ENCODE data around the gene PDE2A.

PDE2A gene

GRCh38 chr11:72585762-72586311 lies 88.4 kb downstream of the PDE2A start:
- peak; percentile 72 for DNase-seq

GRCh38 chr11:72584939-72585597 lies 89.2 kb downstream of the PDE2A start:
- DNase-seq: no peak

- DNase-seq: peak; percentile 68
These were observed 89.8 kb downstream of the PDE2A start for GRCh38 chr11:72584293-72584938.

- no peak for DNase-seq
These were observed 90.5 kb downstream of the PDE2A start for GRCh38 chr11:72583616-72584292.

GRCh38 chr11:72583177-72583553 lies 91.1 kb downstream of the PDE2A start:
- DNase-seq: no peak

GRCh38 chr11:72582206-72583176 lies 91.7 kb downstream of the PDE2A start:
- no peak for DNase-seq

GRCh38 chr11:72581067-72581466 lies 93.2 kb downstream of the PDE2A start:
- no peak for DNase-seq

GRCh38 chr11:72580642-72580950 lies 93.6 kb downstream of the PDE2A start:
- DNase-seq: no peak

- DNase-seq: peak; percentile 8
These were observed 94.2 kb downstream of the PDE2A start for GRCh38 chr11:72579816-72580641.

GRCh38 chr11:72578991-72579815 lies 95.0 kb downstream of the PDE2A start:
- DNase-seq: peak; percentile 11

- peak; percentile 12 for DNase-seq
These were observed 95.7 kb downstream of the PDE2A start for GRCh38 chr11:72578566-72578965.

- DNase-seq: peak; percentile 2
These were observed 96.2 kb downstream of the PDE2A start for GRCh38 chr11:72578051-72578450.

- peak; percentile 4 for DNase-seq
These were observed 96.9 kb downstream of the PDE2A start for GRCh38 chr11:72577271-72577721.

GRCh38 chr11:72576661-72577060 lies 97.6 kb downstream of the PDE2A start:
- DNase-seq: no peak

- DNase-seq: no peak
These were observed 98.0 kb downstream of the PDE2A start for GRCh38 chr11:72576243-72576595.

GRCh38 chr11:72575533-72576242 lies 98.5 kb downstream of the PDE2A start:
- DNase-seq: no peak

GRCh38 chr11:72574548-72575460 lies 99.4 kb downstream of the PDE2A start:
- no peak for DNase-seq

- DNase-seq: no peak
These were observed 100.3 kb downstream of the PDE2A start for GRCh38 chr11:72573855-72574445.
